GM23338 (cell line): ENCODE results near the gene SMIM30. TPM values are rescaled to one million over a fixed set of nuclear protein-coding genes. Genes with fewer than 3 reads are reported as not detected.

Source experiments
- ATAC-seq: fragments of 200-7000 bp; cut with Tn5 transposase; 3 replicates; pipeline ENCODE4 v1.9.1; 2020
- DNase-seq: peaks from one replicate; pipeline ENCODE4 v3.0.0-alpha.2; 2015; ENCODE audit warnings: low spot score
- H2AFZ ChIP-seq: fragments of 200-600 bp; sonication (generic); 2 replicates; pipeline ENCODE4 v1.8.0; 2016; ENCODE audit warnings: antibody characterized with exemption, mild to moderate bottlenecking, moderate library complexity
- H3F3A ChIP-seq: fragments of 200-600 bp; sonication (generic); replicated peaks from 2 replicates; pipeline ENCODE4 v1.8.0; 2017; ENCODE audit warnings: antibody characterized with exemption, mixed run types, low read depth
- H3K27ac ChIP-seq: fragments of 200-600 bp; sonication (generic); 2 replicates; pipeline ENCODE4 v1.6.1; 2016; ENCODE audit warnings: low read depth
- H3K27me3 ChIP-seq: fragments of 200-600 bp; sonication (generic); 2 replicates; pipeline ENCODE4 v1.8.0; 2016; ENCODE audit warnings: mild to moderate bottlenecking, mixed run types, moderate library complexity; ENCODE audit not compliant: insufficient read depth
- H3K36me3 ChIP-seq: fragments of 200-600 bp; sonication (generic); 2 replicates; pipeline ENCODE4 v1.8.0; 2016; ENCODE audit warnings: mild to moderate bottlenecking; ENCODE audit not compliant: insufficient read depth
- H3K4me1 ChIP-seq: fragments of 200-600 bp; sonication (generic); 2 replicates; pipeline ENCODE4 v1.8.0; 2016; ENCODE audit warnings: mild to moderate bottlenecking, moderate library complexity; ENCODE audit not compliant: insufficient read depth
- H3K4me2 ChIP-seq: fragments of 200-600 bp; sonication (generic); 2 replicates; pipeline ENCODE4 v1.7.1; 2017; ENCODE audit warnings: mixed run types
- H3K4me3 ChIP-seq: fragments of 200-600 bp; sonication (generic); 2 replicates; pipeline ENCODE4 v1.6.1; 2016; ENCODE audit warnings: mixed run types
- H3K79me2 ChIP-seq: fragments of 200-600 bp; sonication (generic); replicated peaks from 2 replicates; pipeline ENCODE4 v1.8.0; 2017; ENCODE audit warnings: mild to moderate bottlenecking; ENCODE audit not compliant: insufficient read depth
- H3K9me2 ChIP-seq: fragments of 200-600 bp; sonication (generic); 2 replicates; pipeline ENCODE4 v1.8.0; 2017; ENCODE audit not compliant: insufficient read depth
- H4K20me1 ChIP-seq: fragments of 200-600 bp; sonication (generic); replicated peaks from 2 replicates; pipeline ENCODE4 v1.8.0; 2017; ENCODE audit warnings: mild to moderate bottlenecking; ENCODE audit not compliant: insufficient read depth
- H3K27ac Mint-ChIP-seq: 2 replicates; pipeline ENCODE4 v1.8.0; 2020; ENCODE audit warnings: inconsistent platforms, mild to moderate bottlenecking, moderate library complexity, mixed read lengths
- H3K27me3 Mint-ChIP-seq: 3 replicates; pipeline ENCODE4 v1.8.0; 2022; ENCODE audit warnings: low read depth, mild to moderate bottlenecking, moderate library complexity, mixed read lengths, inconsistent platforms; ENCODE audit not compliant: insufficient read depth, poor library complexity
- H3K36me3 Mint-ChIP-seq: 3 replicates; pipeline ENCODE4 v1.8.0; 2021; ENCODE audit warnings: low read depth, mild to moderate bottlenecking, inconsistent platforms, moderate library complexity, mixed read lengths
- H3K4me1 Mint-ChIP-seq: 3 replicates; pipeline ENCODE4 v1.8.0; 2020; ENCODE audit warnings: mild to moderate bottlenecking, inconsistent platforms, mixed read lengths
- H3K4me3 Mint-ChIP-seq: 3 replicates; pipeline ENCODE4 v1.8.0; 2021; ENCODE audit warnings: moderate library complexity, mild to moderate bottlenecking, inconsistent platforms, mixed read lengths
- H3K9me3 Mint-ChIP-seq: 3 replicates; pipeline ENCODE4 v1.8.0; 2020; ENCODE audit warnings: moderate library complexity, mild to moderate bottlenecking, inconsistent platforms, mixed read lengths
- EZH2phosphoT487 ChIP-seq: fragments of 200-600 bp; sonication (generic); IDR thresholded peaks from one replicate; pipeline ENCODE4 v1.8.1; 2018; ENCODE audit warnings: antibody characterized with exemption; ENCODE audit not compliant: unreplicated experiment
- NANOG ChIP-seq: IDR thresholded peaks from 2 replicates; pipeline ENCODE4 v1.6.1; 2016; ENCODE audit warnings: antibody characterized with exemption, borderline replicate concordance
- POLR2AphosphoS5 ChIP-seq: IDR thresholded peaks from 2 replicates; pipeline ENCODE4 v1.6.1; 2016; ENCODE audit warnings: antibody characterized with exemption, low read depth
- STAT1 ChIP-seq: IDR thresholded peaks from one replicate; pipeline ENCODE4 v1.6.1; 2016; ENCODE audit warnings: antibody characterized with exemption; ENCODE audit not compliant: unreplicated experiment
- polyA plus RNA-seq: library from polyadenylated mRNA; unstranded; fragments of >200 nt; fragmentation: Nextera tagmentation; extraction: Ambion mirVana; gene quantifications from 2 replicates; pipeline ENCODE4 v1.2.1, GENCODE V29; 2016
- total RNA-seq: library from RNA; depleted of rRNA; stranded (reverse); fragments of >200 nt; shearing (Covaris generic); gene quantifications from 2 replicates; pipeline ENCODE4 v1.2.3, GENCODE V29; 2014
- TF ChIP-seq, protein P1 (sequence below): IDR thresholded peaks from one replicate; pipeline ENCODE4 v1.6.1; 2018; ENCODE audit warnings: antibody characterized with exemption; ENCODE audit not compliant: unreplicated experiment
- TF ChIP-seq, protein P2 (sequence below): IDR thresholded peaks from 2 replicates; pipeline ENCODE4 v1.6.1; 2016; ENCODE audit warnings: antibody characterized with exemption
- TF ChIP-seq, protein P3 (sequence below): fragments of 250-450 bp; sonication (Bioruptor Pico); IDR thresholded peaks from 2 replicates; pipeline ENCODE4 v1.5.0; 2020; ENCODE audit warnings: mild to moderate bottlenecking, moderate library complexity

The SMIM30 gene
- total and polyA plus RNA-seq, 2 experiments from 2014 or later = 40.6 to 150 TPM

DNA sequence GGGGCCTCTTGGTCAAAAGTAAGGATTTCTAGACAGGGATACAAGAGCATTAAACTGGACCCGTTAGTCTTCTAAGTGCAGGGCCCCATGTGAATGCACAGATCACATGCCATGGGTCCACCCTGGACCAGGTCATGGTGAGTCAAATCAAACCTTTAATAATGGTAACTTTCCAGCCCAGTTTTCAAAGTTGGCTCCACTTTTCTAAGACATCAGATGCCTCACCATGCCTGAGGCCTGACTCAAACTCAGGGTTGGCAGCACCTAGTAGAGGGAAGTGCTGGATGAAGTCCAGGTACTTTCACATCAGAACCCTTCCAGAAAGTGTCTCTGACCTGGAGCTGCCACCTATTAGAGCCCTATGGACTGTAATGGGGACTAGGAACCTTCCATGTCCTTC lies 9.7 kb upstream of the SMIM30 start:
- Mint-ChIP-seq H3K4me1 (no peaks in the 10 kb centered on the region), H3K27me3 (peaks cover 3% of the 10 kb centered on the region), H3K4me3 (no peak overlapping the region), H3K27ac (no peak overlapping the region), H3K9me3 (no peaks in the 10 kb centered on the region; the same call in 2 of the 3 replicates), H3K36me3 (no peaks in the 10 kb centered on the region)
- Histone ChIP-seq H2AFZ (no peak overlapping the region), H4K20me1 (no peaks in the 10 kb centered on the region), H3K4me1 (no peaks in the 10 kb centered on the region), H3K79me2 (no peaks in the 10 kb centered on the region), H3K36me3 (no peaks in the 10 kb centered on the region), H3K27ac (no peak overlapping the region), H3K4me3 (no peak overlapping the region), H3K27me3 (no peaks in the 10 kb centered on the region), H3K9me2 (no peaks in the 10 kb centered on the region), H3F3A (no peaks in the 10 kb centered on the region), H3K4me2 (no peak overlapping the region)
- TF ChIP-seq NANOG (no peak), EZH2phosphoT487 (no peak), POLR2AphosphoS5 (no peak), STAT1 (no peak)
- TF ChIP-seq, protein P1, sequence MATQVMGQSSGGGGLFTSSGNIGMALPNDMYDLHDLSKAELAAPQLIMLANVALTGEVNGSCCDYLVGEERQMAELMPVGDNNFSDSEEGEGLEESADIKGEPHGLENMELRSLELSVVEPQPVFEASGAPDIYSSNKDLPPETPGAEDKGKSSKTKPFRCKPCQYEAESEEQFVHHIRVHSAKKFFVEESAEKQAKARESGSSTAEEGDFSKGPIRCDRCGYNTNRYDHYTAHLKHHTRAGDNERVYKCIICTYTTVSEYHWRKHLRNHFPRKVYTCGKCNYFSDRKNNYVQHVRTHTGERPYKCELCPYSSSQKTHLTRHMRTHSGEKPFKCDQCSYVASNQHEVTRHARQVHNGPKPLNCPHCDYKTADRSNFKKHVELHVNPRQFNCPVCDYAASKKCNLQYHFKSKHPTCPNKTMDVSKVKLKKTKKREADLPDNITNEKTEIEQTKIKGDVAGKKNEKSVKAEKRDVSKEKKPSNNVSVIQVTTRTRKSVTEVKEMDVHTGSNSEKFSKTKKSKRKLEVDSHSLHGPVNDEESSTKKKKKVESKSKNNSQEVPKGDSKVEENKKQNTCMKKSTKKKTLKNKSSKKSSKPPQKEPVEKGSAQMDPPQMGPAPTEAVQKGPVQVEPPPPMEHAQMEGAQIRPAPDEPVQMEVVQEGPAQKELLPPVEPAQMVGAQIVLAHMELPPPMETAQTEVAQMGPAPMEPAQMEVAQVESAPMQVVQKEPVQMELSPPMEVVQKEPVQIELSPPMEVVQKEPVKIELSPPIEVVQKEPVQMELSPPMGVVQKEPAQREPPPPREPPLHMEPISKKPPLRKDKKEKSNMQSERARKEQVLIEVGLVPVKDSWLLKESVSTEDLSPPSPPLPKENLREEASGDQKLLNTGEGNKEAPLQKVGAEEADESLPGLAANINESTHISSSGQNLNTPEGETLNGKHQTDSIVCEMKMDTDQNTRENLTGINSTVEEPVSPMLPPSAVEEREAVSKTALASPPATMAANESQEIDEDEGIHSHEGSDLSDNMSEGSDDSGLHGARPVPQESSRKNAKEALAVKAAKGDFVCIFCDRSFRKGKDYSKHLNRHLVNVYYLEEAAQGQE = no peak
- TF ChIP-seq, protein P2, sequence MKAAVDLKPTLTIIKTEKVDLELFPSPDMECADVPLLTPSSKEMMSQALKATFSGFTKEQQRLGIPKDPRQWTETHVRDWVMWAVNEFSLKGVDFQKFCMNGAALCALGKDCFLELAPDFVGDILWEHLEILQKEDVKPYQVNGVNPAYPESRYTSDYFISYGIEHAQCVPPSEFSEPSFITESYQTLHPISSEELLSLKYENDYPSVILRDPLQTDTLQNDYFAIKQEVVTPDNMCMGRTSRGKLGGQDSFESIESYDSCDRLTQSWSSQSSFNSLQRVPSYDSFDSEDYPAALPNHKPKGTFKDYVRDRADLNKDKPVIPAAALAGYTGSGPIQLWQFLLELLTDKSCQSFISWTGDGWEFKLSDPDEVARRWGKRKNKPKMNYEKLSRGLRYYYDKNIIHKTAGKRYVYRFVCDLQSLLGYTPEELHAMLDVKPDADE = no peak
- TF ChIP-seq, protein P3, sequence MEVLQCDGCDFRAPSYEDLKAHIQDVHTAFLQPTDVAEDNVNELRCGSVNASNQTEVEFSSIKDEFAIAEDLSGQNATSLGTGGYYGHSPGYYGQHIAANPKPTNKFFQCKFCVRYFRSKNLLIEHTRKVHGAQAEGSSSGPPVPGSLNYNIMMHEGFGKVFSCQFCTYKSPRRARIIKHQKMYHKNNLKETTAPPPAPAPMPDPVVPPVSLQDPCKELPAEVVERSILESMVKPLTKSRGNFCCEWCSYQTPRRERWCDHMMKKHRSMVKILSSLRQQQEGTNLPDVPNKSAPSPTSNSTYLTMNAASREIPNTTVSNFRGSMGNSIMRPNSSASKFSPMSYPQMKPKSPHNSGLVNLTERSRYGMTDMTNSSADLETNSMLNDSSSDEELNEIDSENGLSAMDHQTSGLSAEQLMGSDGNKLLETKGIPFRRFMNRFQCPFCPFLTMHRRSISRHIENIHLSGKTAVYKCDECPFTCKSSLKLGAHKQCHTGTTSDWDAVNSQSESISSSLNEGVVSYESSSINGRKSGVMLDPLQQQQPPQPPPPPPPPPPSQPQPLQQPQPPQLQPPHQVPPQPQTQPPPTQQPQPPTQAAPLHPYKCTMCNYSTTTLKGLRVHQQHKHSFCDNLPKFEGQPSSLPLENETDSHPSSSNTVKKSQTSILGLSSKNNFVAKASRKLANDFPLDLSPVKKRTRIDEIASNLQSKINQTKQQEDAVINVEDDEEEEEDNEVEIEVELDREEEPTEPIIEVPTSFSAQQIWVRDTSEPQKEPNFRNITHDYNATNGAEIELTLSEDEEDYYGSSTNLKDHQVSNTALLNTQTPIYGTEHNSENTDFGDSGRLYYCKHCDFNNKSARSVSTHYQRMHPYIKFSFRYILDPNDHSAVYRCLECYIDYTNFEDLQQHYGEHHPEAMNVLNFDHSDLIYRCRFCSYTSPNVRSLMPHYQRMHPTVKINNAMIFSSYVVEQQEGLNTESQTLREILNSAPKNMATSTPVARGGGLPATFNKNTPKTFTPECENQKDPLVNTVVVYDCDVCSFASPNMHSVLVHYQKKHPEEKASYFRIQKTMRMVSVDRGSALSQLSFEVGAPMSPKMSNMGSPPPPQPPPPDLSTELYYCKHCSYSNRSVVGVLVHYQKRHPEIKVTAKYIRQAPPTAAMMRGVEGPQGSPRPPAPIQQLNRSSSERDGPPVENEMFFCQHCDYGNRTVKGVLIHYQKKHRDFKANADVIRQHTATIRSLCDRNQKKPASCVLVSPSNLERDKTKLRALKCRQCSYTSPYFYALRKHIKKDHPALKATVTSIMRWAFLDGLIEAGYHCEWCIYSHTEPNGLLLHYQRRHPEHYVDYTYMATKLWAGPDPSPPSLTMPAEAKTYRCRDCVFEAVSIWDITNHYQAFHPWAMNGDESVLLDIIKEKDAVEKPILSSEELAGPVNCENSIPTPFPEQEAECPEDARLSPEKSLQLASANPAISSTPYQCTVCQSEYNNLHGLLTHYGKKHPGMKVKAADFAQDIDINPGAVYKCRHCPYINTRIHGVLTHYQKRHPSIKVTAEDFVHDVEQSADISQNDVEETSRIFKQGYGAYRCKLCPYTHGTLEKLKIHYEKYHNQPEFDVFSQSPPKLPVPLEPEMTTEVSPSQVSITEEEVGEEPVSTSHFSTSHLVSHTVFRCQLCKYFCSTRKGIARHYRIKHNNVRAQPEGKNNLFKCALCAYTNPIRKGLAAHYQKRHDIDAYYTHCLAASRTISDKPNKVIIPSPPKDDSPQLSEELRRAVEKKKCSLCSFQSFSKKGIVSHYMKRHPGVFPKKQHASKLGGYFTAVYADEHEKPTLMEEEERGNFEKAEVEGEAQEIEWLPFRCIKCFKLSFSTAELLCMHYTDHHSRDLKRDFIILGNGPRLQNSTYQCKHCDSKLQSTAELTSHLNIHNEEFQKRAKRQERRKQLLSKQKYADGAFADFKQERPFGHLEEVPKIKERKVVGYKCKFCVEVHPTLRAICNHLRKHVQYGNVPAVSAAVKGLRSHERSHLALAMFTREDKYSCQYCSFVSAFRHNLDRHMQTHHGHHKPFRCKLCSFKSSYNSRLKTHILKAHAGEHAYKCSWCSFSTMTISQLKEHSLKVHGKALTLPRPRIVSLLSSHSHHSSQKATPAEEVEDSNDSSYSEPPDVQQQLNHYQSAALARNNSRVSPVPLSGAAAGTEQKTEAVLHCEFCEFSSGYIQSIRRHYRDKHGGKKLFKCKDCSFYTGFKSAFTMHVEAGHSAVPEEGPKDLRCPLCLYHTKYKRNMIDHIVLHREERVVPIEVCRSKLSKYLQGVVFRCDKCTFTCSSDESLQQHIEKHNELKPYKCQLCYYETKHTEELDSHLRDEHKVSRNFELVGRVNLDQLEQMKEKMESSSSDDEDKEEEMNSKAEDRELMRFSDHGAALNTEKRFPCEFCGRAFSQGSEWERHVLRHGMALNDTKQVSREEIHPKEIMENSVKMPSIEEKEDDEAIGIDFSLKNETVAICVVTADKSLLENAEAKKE (CRISPR knock-in tag) = no peak
- ATAC-seq (no peak), DNase-seq (no peak)
